PC-9 (cell line): ENCODE results near the gene ALPG. TPM values are rescaled to one million over a fixed set of nuclear protein-coding genes. Genes with fewer than 3 reads are reported as not detected.
"Not testable (repeated sequence)": the region's sequence is repeated elsewhere in the genome, so short reads cannot be mapped to it uniquely, and the experiment has no call there.

ENCODE experiments used
- BruUV-seq: library from RNA; stranded (reverse); fragments of 400-500 nt; replicated peaks from 2 replicates; lab custom pipeline; 2021; lab: Mats Ljungman, UMichigan
- CTCF ChIA-PET: fragments of 300-600 bp; sonication (Branson Sonifier 250); formaldehyde crosslinking; loops from one replicate; lab custom pipeline; 2022; ENCODE audit warnings: antibody characterized with exemption; lab: Charles Lee
- POLR2A ChIA-PET: fragments of 300-600 bp; sonication (Branson Sonifier 250); formaldehyde crosslinking; loops from one replicate; lab custom pipeline; 2022; ENCODE audit warnings: antibody characterized with exemption; ENCODE audit not compliant: unreplicated experiment; lab: Charles Lee
- DNase-seq, 2 experiments: peaks; one replicate each; pipeline versions ENCODE4 v3.0.0 to v3.0.0-alpha.2; 2015 to 2022; ENCODE audit warnings: mixed read lengths in 1 of 2
- H2AFZ ChIP-seq: fragments of 200-600 bp; sonication (generic); 2 replicates; pipeline ENCODE4 v1.8.1; 2017; ENCODE audit warnings: antibody characterized with exemption
- H3F3A ChIP-seq: fragments of 200-600 bp; sonication (generic); 2 replicates; pipeline ENCODE4 v1.8.1; 2017; ENCODE audit warnings: antibody characterized with exemption, mild to moderate bottlenecking, low read depth; ENCODE audit not compliant: insufficient read depth
- H3K27ac ChIP-seq: fragments of 200-600 bp; sonication (generic); 2 replicates; pipeline ENCODE4 v1.6.1; 2016; ENCODE audit warnings: mixed run types
- H3K27me3 ChIP-seq: fragments of 200-600 bp; sonication (generic); 2 replicates; pipeline ENCODE4 v1.6.1; 2016; ENCODE audit warnings: low read depth, mixed run types; ENCODE audit not compliant: insufficient read depth
- H3K36me3 ChIP-seq: fragments of 200-600 bp; sonication (generic); 2 replicates; pipeline ENCODE4 v1.6.1; 2016; ENCODE audit warnings: low read depth, mixed run types
- H3K4me1 ChIP-seq: fragments of 200-600 bp; sonication (generic); replicated peaks from 2 replicates; pipeline ENCODE4 v1.6.1; 2016; ENCODE audit warnings: mixed run types; ENCODE audit not compliant: insufficient read depth
- H3K4me2 ChIP-seq: fragments of 200-600 bp; sonication (generic); 2 replicates; pipeline ENCODE4 v1.6.1; 2017; ENCODE audit warnings: mixed run types
- H3K4me3 ChIP-seq: fragments of 200-600 bp; sonication (generic); 2 replicates; pipeline ENCODE4 v1.6.1; 2016; ENCODE audit warnings: mixed run types
- H3K79me2 ChIP-seq: fragments of 200-600 bp; sonication (generic); 2 replicates; pipeline ENCODE4 v1.6.1; 2017; ENCODE audit warnings: low read depth, mixed run types
- H3K9me2 ChIP-seq: fragments of 200-600 bp; sonication (generic); 2 replicates; pipeline ENCODE4 v1.8.1; 2017; ENCODE audit warnings: mild to moderate bottlenecking; ENCODE audit not compliant: insufficient read depth
- H3K9me3 ChIP-seq: fragments of 200-600 bp; sonication (generic); 2 replicates; pipeline ENCODE4 v1.8.1; 2016; ENCODE audit warnings: low read depth; ENCODE audit not compliant: insufficient read depth
- H4K20me1 ChIP-seq: fragments of 200-600 bp; sonication (generic); 2 replicates; pipeline ENCODE4 v1.8.1; 2017; ENCODE audit not compliant: insufficient read depth
- EZH2 ChIP-seq: fragments of 200-600 bp; sonication (generic); IDR thresholded peaks from 2 replicates; pipeline ENCODE4 v1.8.0; 2017; ENCODE audit warnings: antibody characterized with exemption, low read depth
- intact Hi-C: fragments of 100-400 bp; cut with micrococcal nuclease; formaldehyde crosslinking; loops from one replicate; pipeline ENCODE4 v1.10.0; 2022; ENCODE audit not compliant: unreplicated experiment
- total RNA-seq: library from RNA; stranded (reverse); gene quantifications from 2 replicates; pipeline ENCODE4 v1.2.3, GENCODE V29; 2021
- TF ChIP-seq, protein P1 (sequence below): fragments of 200-600 bp; sonication (generic); conservative IDR thresholded peaks from 2 replicates; pipeline ENCODE4 v1.6.1; 2017; ENCODE audit warnings: mixed run types, antibody characterized with exemption, mild to moderate bottlenecking, moderate library complexity

The ALPG gene
- total RNA-seq, 1 experiment from 2014 or later, result 0.76 TPM

GRCh38 chr2:232448304-232448690 lies 41.7 kb downstream of the ALPG start:
- ChIA-PET POLR2A (no interaction called here), CTCF (no interaction called here)
- H3K27me3 ChIP-seq, result peaks cover 17% of the 10 kb centered on the region
- intact Hi-C loops, result no loop called here
- TF ChIP-seq, protein P1, sequence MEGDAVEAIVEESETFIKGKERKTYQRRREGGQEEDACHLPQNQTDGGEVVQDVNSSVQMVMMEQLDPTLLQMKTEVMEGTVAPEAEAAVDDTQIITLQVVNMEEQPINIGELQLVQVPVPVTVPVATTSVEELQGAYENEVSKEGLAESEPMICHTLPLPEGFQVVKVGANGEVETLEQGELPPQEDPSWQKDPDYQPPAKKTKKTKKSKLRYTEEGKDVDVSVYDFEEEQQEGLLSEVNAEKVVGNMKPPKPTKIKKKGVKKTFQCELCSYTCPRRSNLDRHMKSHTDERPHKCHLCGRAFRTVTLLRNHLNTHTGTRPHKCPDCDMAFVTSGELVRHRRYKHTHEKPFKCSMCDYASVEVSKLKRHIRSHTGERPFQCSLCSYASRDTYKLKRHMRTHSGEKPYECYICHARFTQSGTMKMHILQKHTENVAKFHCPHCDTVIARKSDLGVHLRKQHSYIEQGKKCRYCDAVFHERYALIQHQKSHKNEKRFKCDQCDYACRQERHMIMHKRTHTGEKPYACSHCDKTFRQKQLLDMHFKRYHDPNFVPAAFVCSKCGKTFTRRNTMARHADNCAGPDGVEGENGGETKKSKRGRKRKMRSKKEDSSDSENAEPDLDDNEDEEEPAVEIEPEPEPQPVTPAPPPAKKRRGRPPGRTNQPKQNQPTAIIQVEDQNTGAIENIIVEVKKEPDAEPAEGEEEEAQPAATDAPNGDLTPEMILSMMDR, result no peak
- TF ChIP-seq EZH2, result no peak
- no peaks in the 10 kb centered on the region for H3F3A ChIP-seq
- no peaks in the 10 kb centered on the region for H3K9me3 ChIP-seq
- no TSS peak for BruUV-seq
- H3K79me2 ChIP-seq, result no peaks in the 10 kb centered on the region
- no peaks in the 10 kb centered on the region for H3K4me1 ChIP-seq
- DNase-seq, result no peak
- H3K4me2 ChIP-seq, result no peak overlapping the region
- H4K20me1 ChIP-seq, result no peaks in the 10 kb centered on the region
- H3K36me3 ChIP-seq, result no peaks in the 10 kb centered on the region
- H3K27ac ChIP-seq, result no peak overlapping the region
- H3K4me3 ChIP-seq, result no peak overlapping the region
- no peak overlapping the region for H2AFZ ChIP-seq
- no peaks in the 10 kb centered on the region for H3K9me2 ChIP-seq

DNA sequence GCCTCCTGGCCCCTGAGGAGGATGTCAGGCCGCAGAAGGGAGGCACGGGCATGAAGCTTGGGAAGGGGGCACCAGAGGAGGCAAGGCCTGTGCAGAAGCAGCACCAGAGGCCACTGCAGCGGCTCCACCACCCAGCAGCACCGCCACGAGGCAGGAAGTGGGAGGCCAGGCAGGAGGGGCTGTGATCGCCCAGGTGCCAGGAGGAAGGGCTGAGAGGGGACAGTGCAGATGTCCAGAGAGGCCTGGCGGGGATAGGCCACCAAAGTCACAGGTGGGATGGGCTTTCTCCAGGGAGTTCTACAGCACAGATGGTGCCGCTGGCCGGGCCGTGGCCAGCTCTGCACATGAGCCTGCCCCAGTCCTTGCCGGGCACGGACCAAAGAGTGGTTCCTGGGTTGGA lies 43.3 kb downstream of the ALPG start:
- Histone ChIP-seq H3K4me2 (no peak overlapping the region), H3K79me2 (no peaks in the 10 kb centered on the region), H3K36me3 (no peaks in the 10 kb centered on the region), H3K9me2 (no peaks in the 10 kb centered on the region), H4K20me1 (no peaks in the 10 kb centered on the region), H3K9me3 (no peaks in the 10 kb centered on the region), H3F3A (no peaks in the 10 kb centered on the region), H3K4me3 (no peak overlapping the region), H2AFZ (no peak overlapping the region), H3K27ac (no peak overlapping the region), H3K4me1 (no peaks in the 10 kb centered on the region), H3K27me3 (peaks cover 32% of the 10 kb centered on the region)
- no TSS peak for BruUV-seq
- CTCF ChIA-PET, result no interaction called here
- POLR2A ChIA-PET, result no interaction called here
- no peak for TF ChIP-seq EZH2
- TF ChIP-seq, protein P1, result no peak
- intact Hi-C loops, result no loop called here
- no peak for DNase-seq

GRCh38 chr2:232451645-232452044 lies 45.0 kb downstream of the ALPG start:
- H3K4me1 ChIP-seq, H3K4me3 ChIP-seq, H3K79me2 ChIP-seq, BruUV-seq, H4K20me1 ChIP-seq, H3K4me2 ChIP-seq, CTCF ChIA-PET, intact Hi-C loops, H3F3A ChIP-seq, H3K9me3 ChIP-seq, DNase-seq, H3K36me3 ChIP-seq, POLR2A ChIA-PET, H3K9me2 ChIP-seq, H2AFZ ChIP-seq, H3K27ac ChIP-seq: not testable (repeated sequence)
- peaks cover 44% of the 10 kb centered on the region for H3K27me3 ChIP-seq

GRCh38 chr2:232454630-232455029 lies 48.0 kb downstream of the ALPG start:
- H4K20me1 ChIP-seq, result no peaks in the 10 kb centered on the region
- H3K9me3 ChIP-seq, result no peaks in the 10 kb centered on the region
- peaks cover 63% of the 10 kb centered on the region for H3K27me3 ChIP-seq
- no peak overlapping the region for H3K4me3 ChIP-seq
- intact Hi-C loops, result no loop called here
- no TSS peak for BruUV-seq
- no peak overlapping the region for H3K27ac ChIP-seq
- no peaks in the 10 kb centered on the region for H3F3A ChIP-seq
- H2AFZ ChIP-seq, result no peak overlapping the region
- no peak overlapping the region for H3K4me2 ChIP-seq
- ChIA-PET CTCF (no interaction called here), POLR2A (no interaction called here)
- H3K9me2 ChIP-seq, result no peaks in the 10 kb centered on the region
- DNase-seq, result no peak
- no peaks in the 10 kb centered on the region for H3K4me1 ChIP-seq
- H3K79me2 ChIP-seq, result no peaks in the 10 kb centered on the region
- H3K36me3 ChIP-seq, result no peaks in the 10 kb centered on the region
- TF ChIP-seq EZH2, result no peak
- TF ChIP-seq, protein P1, result no peak
